Measurements from ENCODE around the gene OLAH.

The OLAH gene

GRCh38 chr10:15035385-15036301 is 8.1 kb upstream of the OLAH start:
- TF ChIP-seq, protein P1, sequence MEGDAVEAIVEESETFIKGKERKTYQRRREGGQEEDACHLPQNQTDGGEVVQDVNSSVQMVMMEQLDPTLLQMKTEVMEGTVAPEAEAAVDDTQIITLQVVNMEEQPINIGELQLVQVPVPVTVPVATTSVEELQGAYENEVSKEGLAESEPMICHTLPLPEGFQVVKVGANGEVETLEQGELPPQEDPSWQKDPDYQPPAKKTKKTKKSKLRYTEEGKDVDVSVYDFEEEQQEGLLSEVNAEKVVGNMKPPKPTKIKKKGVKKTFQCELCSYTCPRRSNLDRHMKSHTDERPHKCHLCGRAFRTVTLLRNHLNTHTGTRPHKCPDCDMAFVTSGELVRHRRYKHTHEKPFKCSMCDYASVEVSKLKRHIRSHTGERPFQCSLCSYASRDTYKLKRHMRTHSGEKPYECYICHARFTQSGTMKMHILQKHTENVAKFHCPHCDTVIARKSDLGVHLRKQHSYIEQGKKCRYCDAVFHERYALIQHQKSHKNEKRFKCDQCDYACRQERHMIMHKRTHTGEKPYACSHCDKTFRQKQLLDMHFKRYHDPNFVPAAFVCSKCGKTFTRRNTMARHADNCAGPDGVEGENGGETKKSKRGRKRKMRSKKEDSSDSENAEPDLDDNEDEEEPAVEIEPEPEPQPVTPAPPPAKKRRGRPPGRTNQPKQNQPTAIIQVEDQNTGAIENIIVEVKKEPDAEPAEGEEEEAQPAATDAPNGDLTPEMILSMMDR (conservative IDR thresholded peaks at IDR 0.05; ENCODE audit: control insufficient read depth, insufficient read depth, low read depth, low read length) = no peak
- peak; percentile 31 for DNase-seq (ENCODE audit: low read depth)
- H3K4me3 ChIP-seq (ENCODE audit: control insufficient read depth, low read depth, low read length) = no peak overlapping the region

- TF ChIP-seq, protein P1 (conservative IDR thresholded peaks at IDR 0.05; ENCODE audit: control insufficient read depth, insufficient read depth, low read depth, low read length) = no peak
- DNase-seq (ENCODE audit: low read depth) = no peak
- no peak overlapping the region for H3K4me3 ChIP-seq (ENCODE audit: control insufficient read depth, low read depth, low read length)
Measured at GRCh38 chr10:15037691-15038090, 6.1 kb upstream of the OLAH start.

DNA sequence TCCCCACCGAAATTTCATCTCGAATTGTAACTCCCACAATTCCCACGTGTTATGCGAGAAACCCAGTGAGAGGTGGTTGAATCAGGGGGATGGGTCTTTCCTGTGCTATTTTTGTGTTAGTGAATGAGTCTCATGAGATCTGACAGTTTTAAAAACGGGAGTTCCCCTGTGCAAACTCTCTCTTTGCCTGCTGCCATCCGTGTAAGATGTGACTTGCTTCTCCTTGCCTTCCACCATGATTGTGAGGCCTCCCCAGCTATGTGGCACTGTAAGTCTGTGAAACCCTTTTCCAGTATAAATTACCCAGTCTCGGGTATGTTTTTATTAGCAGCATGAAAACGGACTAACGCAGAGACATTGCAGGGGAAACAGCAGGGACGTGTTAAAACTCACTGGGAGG is 5.3 kb upstream of the OLAH start:
- no peak overlapping the region for H3K4me3 ChIP-seq (ENCODE audit: control insufficient read depth, low read depth, low read length)
- TF ChIP-seq, protein P1 (conservative IDR thresholded peaks at IDR 0.05; ENCODE audit: control insufficient read depth, insufficient read depth, low read depth, low read length) = no peak
- DNase-seq (ENCODE audit: low read depth) = no peak

DNA sequence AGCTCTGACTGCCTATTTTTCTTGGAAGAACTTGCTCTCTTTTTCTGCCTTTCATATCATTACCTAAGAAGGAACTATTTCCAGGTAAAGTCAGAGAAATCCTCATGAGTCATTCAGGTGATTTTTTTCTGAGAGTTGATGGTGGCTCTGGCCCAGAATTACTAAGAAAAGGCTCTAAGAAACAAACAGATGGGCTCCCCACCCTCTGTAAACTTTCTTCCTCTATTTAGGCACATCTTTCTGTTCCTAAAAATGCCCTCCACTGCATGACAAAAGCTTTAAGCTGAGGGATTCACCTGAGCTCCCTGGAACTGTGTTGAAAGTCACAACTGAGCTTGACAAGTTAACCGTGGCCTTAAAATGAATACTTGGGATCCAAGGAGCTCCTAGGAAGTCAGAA is 1.6 kb downstream of the OLAH start:
- no peak for DNase-seq (ENCODE audit: low read depth)
- H3K4me3 ChIP-seq (ENCODE audit: control insufficient read depth, low read depth, low read length) = no peak overlapping the region
- TF ChIP-seq, protein P1 (conservative IDR thresholded peaks at IDR 0.05; ENCODE audit: control insufficient read depth, insufficient read depth, low read depth, low read length) = no peak

DNA sequence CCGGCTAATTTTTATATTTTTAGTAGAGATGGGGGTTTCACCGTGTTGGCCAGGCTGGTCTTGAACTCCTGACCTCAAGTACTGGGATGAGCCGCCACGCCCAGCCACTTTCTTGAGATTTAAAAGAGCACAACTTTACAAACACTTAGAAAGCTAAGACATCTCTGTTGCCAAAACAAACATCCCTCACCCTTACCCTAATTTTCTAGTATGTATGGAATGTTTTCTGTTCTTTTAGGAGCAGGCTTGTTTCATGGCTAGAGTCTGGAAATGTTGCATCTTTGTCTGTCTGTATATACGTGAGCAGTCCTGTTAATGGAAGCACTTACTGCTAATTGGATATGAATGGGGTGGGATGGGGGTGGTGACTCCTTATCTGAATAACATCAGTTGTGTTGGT is 2.9 kb downstream of the OLAH start:
- H3K4me3 ChIP-seq (ENCODE audit: control insufficient read depth, low read depth, low read length) = no peak overlapping the region
- DNase-seq (ENCODE audit: low read depth) = peak; percentile 54

GRCh38 chr10:15049533-15049932 is 5.8 kb downstream of the OLAH start:
- DNase-seq (ENCODE audit: low read depth) = no peak
- H3K4me3 ChIP-seq (ENCODE audit: control insufficient read depth, low read depth, low read length) = no peak overlapping the region
- TF ChIP-seq, protein P1 (conservative IDR thresholded peaks at IDR 0.05; ENCODE audit: control insufficient read depth, insufficient read depth, low read depth, low read length) = no peak

More for the DNA sequence above, 2.9 kb downstream of the OLAH start:
- TF ChIP-seq, protein P1 (conservative IDR thresholded peaks at IDR 0.05; ENCODE audit: control insufficient read depth, insufficient read depth, low read depth, low read length) = no peak
